ENCODE measurements around the gene PTF1A. TPM values are rescaled to one million over a fixed set of nuclear protein-coding genes. Genes with fewer than 3 reads are reported as not detected.

PTF1A gene
- total and polyA plus RNA-seq, 2 of the 4 experiments (the other 2 are of a cell fraction) = not detected

DNA sequence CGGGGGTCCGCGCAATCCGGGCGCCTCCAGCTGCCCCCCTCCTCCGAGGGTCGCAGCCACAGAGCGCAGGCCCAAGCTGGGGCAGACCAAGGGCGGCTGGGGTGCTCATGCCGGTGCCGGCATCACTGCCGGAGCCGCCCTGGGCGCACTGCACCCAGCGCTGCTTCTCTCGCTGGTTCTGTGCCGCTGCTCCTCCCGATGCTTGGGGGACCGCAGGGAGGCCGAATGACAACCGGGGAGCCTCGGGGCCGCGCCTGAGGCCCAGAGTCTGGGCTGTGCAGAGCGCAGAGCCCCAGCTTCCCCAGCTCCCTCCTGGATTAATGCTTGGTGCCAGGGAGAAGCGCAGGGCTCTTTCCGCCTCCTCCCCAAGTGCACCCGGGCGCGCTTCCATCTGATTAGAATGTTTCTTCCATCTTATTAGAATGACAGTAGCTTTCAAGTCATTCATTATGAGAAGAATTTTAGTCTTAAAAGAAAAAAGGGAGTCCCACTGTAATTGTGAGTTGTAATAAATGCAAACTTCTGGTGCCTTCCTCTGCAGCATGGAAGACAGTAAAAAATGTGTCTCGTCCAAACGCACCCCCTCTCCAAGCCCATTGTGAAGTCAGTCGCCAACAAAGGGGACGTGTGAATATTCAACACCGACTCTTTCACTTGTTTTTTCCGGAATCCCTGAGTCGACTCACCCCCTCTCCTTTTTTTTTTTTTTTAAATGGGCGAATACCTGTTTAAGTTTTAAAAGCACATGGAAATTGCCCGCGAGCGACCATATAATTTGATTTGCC is 19.5 kb upstream of the PTF1A start:
- H3K9me1 ChIP-seq (ENCODE audit: insufficient read depth, low read length) = no peaks in the 10 kb centered on the region
- H2BK5ac ChIP-seq (ENCODE audit: low read depth, low read length, poor library complexity, severe bottlenecking) = no peak overlapping the region
- H2BK120ac ChIP-seq (ENCODE audit: low read depth, low read length) = no peak overlapping the region
- no peak overlapping the region for H3K23ac ChIP-seq (ENCODE audit: low read depth, low read length)
- H2AK5ac ChIP-seq (ENCODE audit: low read depth, low read length) = no peak overlapping the region
- no peak overlapping the region for H3K56ac ChIP-seq (ENCODE audit: extremely low read depth, insufficient read depth, low read length)
- H3K14ac ChIP-seq (replicated peaks; ENCODE audit: low read depth, low read length) = no peak overlapping the region
- no peak overlapping the region for H3K4me3 ChIP-seq (ENCODE audit: insufficient read depth, low read depth, low read length)
- H3K4me2 ChIP-seq (ENCODE audit: low read depth, low read length) = no peak overlapping the region
- 4% methylated on average over 13 of the region's 41 CpGs; no CpG with 5 or more reads in 1 of the 2 experiments for WGBS, 2 experiments (ENCODE audit: extremely low coverage in 2 of 2, insufficient read length in 1 of 2)
- no peak overlapping the region for H2AK9ac ChIP-seq (replicated peaks; ENCODE audit: low read depth, low read length, poor library complexity)
- dilution Hi-C loops (cut with HindIII; ENCODE audit: low sequenced_read_pairs, unreplicated experiment) (no loop called here), intact Hi-C loops (cut with micrococcal nuclease) (no loop called here), in situ Hi-C loops (cut with MboI; ENCODE audit: low sequenced_read_pairs) (loop anchor here (25.0 kb wide), 4 partner anchors 365 to 1340 kb away; partner anchors contain the start of gene KIAA1217)
- no peak overlapping the region for H2AFZ ChIP-seq (replicated peaks; ENCODE audit: low read length, poor library complexity)
- H4K91ac ChIP-seq (ENCODE audit: insufficient read depth, low read depth, low read length) = no peak overlapping the region
- ChIA-PET CTCF (interaction anchor here (0.7 kb wide), 1 partner anchor 40 kb away, joined by 4 read pairs; no protein-coding TSS in a partner anchor), POLR2A (ENCODE audit: unreplicated experiment) (no interaction called here)
- H4K5ac ChIP-seq (ENCODE audit: low read depth, low read length) = no peak overlapping the region
- H3K4ac ChIP-seq (ENCODE audit: low read depth, low read length) = no peak overlapping the region
- peaks cover 25% of the 10 kb centered on the region for H3K27me3 ChIP-seq (ENCODE audit: control insufficient read depth, insufficient read depth, low read length)
- H3K79me1 ChIP-seq (ENCODE audit: low read depth in 1 of 2, low read length in 2 of 2) = no peaks in the 10 kb centered on the region
- no peak overlapping the region for H4K8ac ChIP-seq (ENCODE audit: low read depth in 2 of 2, low read length in 2 of 2)
- H3K27ac ChIP-seq (ENCODE audit: insufficient read depth, low read length) = no peak overlapping the region
- no peak overlapping the region for H2BK20ac ChIP-seq (ENCODE audit: low read depth, low read length)
- H3K9me3 ChIP-seq (ENCODE audit: control insufficient read depth, insufficient read depth, low read length) = peaks cover 2% of the 10 kb centered on the region; the same call in 1 of the 2 replicates
- ATAC-seq (ENCODE audit: low read depth) = no peak
- no peak overlapping the region for H3K9ac ChIP-seq (ENCODE audit: low read depth, low read length)
- H3K4me1 ChIP-seq (ENCODE audit: control insufficient read depth, insufficient read depth, low read length) = no peaks in the 10 kb centered on the region
- no peaks in the 10 kb centered on the region for H4K20me1 ChIP-seq (ENCODE audit: insufficient read depth, low read length)
- no TSS peak for BruUV-seq (replicated peaks)
- no peak overlapping the region for H2BK15ac ChIP-seq (ENCODE audit: low read depth, low read length)
- H3K18ac ChIP-seq (ENCODE audit: low read depth, low read length) = no peak overlapping the region
- no peak for DNase-seq
- H3K36me3 ChIP-seq (ENCODE audit: control insufficient read depth, insufficient read depth, low read length) = no peaks in the 10 kb centered on the region
- TF ChIP-seq, protein P1, sequence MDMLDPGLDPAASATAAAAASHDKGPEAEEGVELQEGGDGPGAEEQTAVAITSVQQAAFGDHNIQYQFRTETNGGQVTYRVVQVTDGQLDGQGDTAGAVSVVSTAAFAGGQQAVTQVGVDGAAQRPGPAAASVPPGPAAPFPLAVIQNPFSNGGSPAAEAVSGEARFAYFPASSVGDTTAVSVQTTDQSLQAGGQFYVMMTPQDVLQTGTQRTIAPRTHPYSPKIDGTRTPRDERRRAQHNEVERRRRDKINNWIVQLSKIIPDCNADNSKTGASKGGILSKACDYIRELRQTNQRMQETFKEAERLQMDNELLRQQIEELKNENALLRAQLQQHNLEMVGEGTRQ (IDR thresholded peaks at IDR 0.05; ENCODE audit: low read depth, low read length) = no peak
- TF ChIP-seq CEBPB (IDR thresholded peaks at IDR 0.05; ENCODE audit: low read depth, low read length) (no peak), POLR2A (IDR thresholded peaks at IDR 0.05; ENCODE audit: low read depth, low read length) (no peak), CHD1 (IDR thresholded peaks at IDR 0.05; ENCODE audit: low read depth, low read length) (no peak), MAZ (IDR thresholded peaks at IDR 0.05; ENCODE audit: borderline replicate concordance, low read depth, low read length) (no peak), FOS (IDR thresholded peaks at IDR 0.05; ENCODE audit: low read depth, low read length) (no peak), RAD21 (IDR thresholded peaks at IDR 0.05; ENCODE audit: low read length) (no peak), RFX5 (IDR thresholded peaks at IDR 0.05; ENCODE audit: low read depth, low read length) (no peak), BHLHE40 (IDR thresholded peaks at IDR 0.05; ENCODE audit: low read depth, low read length) (no peak), RCOR1 (IDR thresholded peaks at IDR 0.05; ENCODE audit: insufficient replicate concordance, low read length) (no peak), MAFK (IDR thresholded peaks at IDR 0.05; ENCODE audit: low read depth, low read length) (no peak), SMC3 (IDR thresholded peaks at IDR 0.05; ENCODE audit: low read depth, low read length) (no peak), NFE2L2 (IDR thresholded peaks at IDR 0.05; ENCODE audit: low read depth, low read length) (no peak)
- TF ChIP-seq, protein P2, sequence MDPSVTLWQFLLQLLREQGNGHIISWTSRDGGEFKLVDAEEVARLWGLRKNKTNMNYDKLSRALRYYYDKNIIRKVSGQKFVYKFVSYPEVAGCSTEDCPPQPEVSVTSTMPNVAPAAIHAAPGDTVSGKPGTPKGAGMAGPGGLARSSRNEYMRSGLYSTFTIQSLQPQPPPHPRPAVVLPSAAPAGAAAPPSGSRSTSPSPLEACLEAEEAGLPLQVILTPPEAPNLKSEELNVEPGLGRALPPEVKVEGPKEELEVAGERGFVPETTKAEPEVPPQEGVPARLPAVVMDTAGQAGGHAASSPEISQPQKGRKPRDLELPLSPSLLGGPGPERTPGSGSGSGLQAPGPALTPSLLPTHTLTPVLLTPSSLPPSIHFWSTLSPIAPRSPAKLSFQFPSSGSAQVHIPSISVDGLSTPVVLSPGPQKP (IDR thresholded peaks at IDR 0.05; ENCODE audit: borderline replicate concordance, low read depth, low read length) = no peak
- TF ChIP-seq, protein P3, sequence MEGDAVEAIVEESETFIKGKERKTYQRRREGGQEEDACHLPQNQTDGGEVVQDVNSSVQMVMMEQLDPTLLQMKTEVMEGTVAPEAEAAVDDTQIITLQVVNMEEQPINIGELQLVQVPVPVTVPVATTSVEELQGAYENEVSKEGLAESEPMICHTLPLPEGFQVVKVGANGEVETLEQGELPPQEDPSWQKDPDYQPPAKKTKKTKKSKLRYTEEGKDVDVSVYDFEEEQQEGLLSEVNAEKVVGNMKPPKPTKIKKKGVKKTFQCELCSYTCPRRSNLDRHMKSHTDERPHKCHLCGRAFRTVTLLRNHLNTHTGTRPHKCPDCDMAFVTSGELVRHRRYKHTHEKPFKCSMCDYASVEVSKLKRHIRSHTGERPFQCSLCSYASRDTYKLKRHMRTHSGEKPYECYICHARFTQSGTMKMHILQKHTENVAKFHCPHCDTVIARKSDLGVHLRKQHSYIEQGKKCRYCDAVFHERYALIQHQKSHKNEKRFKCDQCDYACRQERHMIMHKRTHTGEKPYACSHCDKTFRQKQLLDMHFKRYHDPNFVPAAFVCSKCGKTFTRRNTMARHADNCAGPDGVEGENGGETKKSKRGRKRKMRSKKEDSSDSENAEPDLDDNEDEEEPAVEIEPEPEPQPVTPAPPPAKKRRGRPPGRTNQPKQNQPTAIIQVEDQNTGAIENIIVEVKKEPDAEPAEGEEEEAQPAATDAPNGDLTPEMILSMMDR (conservative IDR thresholded peaks at IDR 0.05; ENCODE audit: low read depth, low read length) = no peak

Measured in IMR-90 (cell line).